ENCODE measurements around the gene TTI1.

The TTI1 gene

DNA sequence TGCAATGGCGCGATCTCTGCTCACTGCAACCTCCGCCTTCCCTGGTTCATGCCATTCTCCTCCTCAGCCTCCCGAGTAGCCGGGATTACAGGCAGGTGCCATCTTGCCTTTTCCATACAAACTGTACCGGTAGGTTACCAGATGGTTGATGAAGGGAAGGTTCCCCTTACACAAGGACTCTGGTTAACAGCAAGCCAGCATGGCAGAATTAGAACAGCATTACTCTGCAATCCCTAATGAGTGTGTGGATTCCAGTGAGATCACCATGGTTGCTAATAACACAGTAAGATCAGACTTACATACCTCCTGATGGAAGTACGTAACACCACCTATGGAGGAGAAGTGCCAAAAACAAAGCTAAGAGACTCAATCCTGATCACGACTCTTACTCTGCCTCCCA, 51.7 kb downstream of the TTI1 start:
- DNase-seq (ENCODE audit: extremely low spot score): no peak
- ChIA-PET CTCF (no interaction called here), POLR2A (no interaction called here)
- TF ChIP-seq FOXA1 (IDR thresholded peaks at IDR 0.05) (no peak), FOXM1 (IDR thresholded peaks at IDR 0.05; ENCODE audit: borderline replicate concordance) (no peak), LEF1 (IDR thresholded peaks at IDR 0.05; ENCODE audit: borderline replicate concordance) (no peak), ZNF384 (IDR thresholded peaks at IDR 0.05) (no peak), ARNT (IDR thresholded peaks at IDR 0.05) (no peak), ELF4 (IDR thresholded peaks at IDR 0.05) (no peak), NFRKB (IDR thresholded peaks at IDR 0.05) (no peak), HDGF (IDR thresholded peaks at IDR 0.05; ENCODE audit: borderline replicate concordance) (no peak), L3MBTL2 (conservative IDR thresholded peaks at IDR 0.05) (no peak), BHLHE40 (IDR thresholded peaks at IDR 0.05; ENCODE audit: borderline replicate concordance) (no peak), CTBP1 (IDR thresholded peaks at IDR 0.05; ENCODE audit: borderline replicate concordance) (no peak), FOXK2 (IDR thresholded peaks at IDR 0.05) (no peak)

DNA sequence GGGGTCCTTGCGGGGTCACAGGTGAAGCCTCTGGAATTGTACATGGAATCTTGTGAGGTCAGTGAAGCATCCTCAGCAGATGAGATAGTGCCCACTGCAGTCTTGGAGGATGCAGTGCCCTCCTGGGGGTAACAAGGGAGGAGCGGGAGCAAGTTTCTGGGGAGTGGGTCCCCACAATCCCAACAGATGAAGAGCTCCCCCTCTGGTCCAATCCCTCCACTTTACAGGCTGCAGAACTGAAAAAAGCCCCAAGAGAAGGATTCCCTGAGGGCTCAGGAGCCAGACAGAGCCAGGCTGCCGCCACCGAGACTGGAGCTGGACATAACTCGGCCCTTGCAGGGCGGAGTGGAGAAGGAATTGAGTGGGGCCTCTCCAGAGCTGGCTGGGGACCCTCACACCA, 52.4 kb downstream of the TTI1 start:
- TF ChIP-seq ELF4 (IDR thresholded peaks at IDR 0.05): no peak
- TF ChIP-seq L3MBTL2 (conservative IDR thresholded peaks at IDR 0.05): no peak
- TF ChIP-seq FOXA1 (IDR thresholded peaks at IDR 0.05): no peak
- TF ChIP-seq LEF1 (IDR thresholded peaks at IDR 0.05; ENCODE audit: borderline replicate concordance): no peak
- TF ChIP-seq CTBP1 (IDR thresholded peaks at IDR 0.05; ENCODE audit: borderline replicate concordance): no peak
- no peak for TF ChIP-seq FOXK2 (IDR thresholded peaks at IDR 0.05)
- TF ChIP-seq HDGF (IDR thresholded peaks at IDR 0.05; ENCODE audit: borderline replicate concordance): no peak
- TF ChIP-seq, protein P1, sequence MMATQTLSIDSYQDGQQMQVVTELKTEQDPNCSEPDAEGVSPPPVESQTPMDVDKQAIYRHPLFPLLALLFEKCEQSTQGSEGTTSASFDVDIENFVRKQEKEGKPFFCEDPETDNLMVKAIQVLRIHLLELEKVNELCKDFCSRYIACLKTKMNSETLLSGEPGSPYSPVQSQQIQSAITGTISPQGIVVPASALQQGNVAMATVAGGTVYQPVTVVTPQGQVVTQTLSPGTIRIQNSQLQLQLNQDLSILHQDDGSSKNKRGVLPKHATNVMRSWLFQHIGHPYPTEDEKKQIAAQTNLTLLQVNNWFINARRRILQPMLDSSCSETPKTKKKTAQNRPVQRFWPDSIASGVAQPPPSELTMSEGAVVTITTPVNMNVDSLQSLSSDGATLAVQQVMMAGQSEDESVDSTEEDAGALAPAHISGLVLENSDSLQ (IDR thresholded peaks at IDR 0.05): no peak
- no peak for TF ChIP-seq SUZ12 (IDR thresholded peaks at IDR 0.05)
- TF ChIP-seq NFRKB (IDR thresholded peaks at IDR 0.05): no peak
- TF ChIP-seq FOXM1 (IDR thresholded peaks at IDR 0.05; ENCODE audit: borderline replicate concordance): no peak
- TF ChIP-seq ZNF384 (IDR thresholded peaks at IDR 0.05): no peak
- no peak for TF ChIP-seq SP1 (IDR thresholded peaks at IDR 0.05)
- TF ChIP-seq TARDBP (IDR thresholded peaks at IDR 0.05): no peak
- no peak for TF ChIP-seq ARNT (IDR thresholded peaks at IDR 0.05)
- no peak for TF ChIP-seq BHLHE40 (IDR thresholded peaks at IDR 0.05; ENCODE audit: borderline replicate concordance)
- DNase-seq (ENCODE audit: extremely low spot score): no peak
- ChIA-PET CTCF (no interaction called here), POLR2A (interaction anchor here (0.8 kb wide), 1 partner anchor 13 kb away, joined by 3 read pairs; no protein-coding TSS in a partner anchor)

DNA sequence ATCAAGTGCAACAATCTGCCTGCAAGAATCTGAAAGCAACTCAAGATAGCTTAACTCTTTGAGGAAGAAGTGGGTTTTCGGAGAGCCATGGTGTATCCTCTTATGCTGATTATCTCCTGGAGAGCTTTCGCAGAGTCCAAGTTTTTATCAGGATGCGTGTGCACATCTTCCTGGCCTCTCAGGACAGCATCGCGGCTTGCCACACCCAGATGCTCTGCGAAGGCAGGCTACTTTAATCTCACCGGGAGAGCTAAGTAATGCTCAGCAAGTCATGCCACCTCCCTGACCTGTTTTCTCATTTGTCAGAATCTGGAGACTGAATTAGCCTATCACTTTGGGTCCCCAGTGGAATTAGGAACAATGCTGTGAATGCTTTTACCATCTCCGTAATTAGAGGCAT, 52.9 kb downstream of the TTI1 start:
- POLR2A ChIA-PET: interaction anchor here (0.8 kb wide), 1 partner anchor 13 kb away, joined by 3 read pairs; no protein-coding TSS in a partner anchor
- CTCF ChIA-PET: no interaction called here
- DNase-seq (ENCODE audit: extremely low spot score): no peak
- TF ChIP-seq CTBP1 (IDR thresholded peaks at IDR 0.05; ENCODE audit: borderline replicate concordance): no peak
- TF ChIP-seq, protein P1 (IDR thresholded peaks at IDR 0.05): no peak
- no peak for TF ChIP-seq TARDBP (IDR thresholded peaks at IDR 0.05)
- TF ChIP-seq LEF1 (IDR thresholded peaks at IDR 0.05; ENCODE audit: borderline replicate concordance): no peak
- TF ChIP-seq HDGF (IDR thresholded peaks at IDR 0.05; ENCODE audit: borderline replicate concordance): no peak

DNA sequence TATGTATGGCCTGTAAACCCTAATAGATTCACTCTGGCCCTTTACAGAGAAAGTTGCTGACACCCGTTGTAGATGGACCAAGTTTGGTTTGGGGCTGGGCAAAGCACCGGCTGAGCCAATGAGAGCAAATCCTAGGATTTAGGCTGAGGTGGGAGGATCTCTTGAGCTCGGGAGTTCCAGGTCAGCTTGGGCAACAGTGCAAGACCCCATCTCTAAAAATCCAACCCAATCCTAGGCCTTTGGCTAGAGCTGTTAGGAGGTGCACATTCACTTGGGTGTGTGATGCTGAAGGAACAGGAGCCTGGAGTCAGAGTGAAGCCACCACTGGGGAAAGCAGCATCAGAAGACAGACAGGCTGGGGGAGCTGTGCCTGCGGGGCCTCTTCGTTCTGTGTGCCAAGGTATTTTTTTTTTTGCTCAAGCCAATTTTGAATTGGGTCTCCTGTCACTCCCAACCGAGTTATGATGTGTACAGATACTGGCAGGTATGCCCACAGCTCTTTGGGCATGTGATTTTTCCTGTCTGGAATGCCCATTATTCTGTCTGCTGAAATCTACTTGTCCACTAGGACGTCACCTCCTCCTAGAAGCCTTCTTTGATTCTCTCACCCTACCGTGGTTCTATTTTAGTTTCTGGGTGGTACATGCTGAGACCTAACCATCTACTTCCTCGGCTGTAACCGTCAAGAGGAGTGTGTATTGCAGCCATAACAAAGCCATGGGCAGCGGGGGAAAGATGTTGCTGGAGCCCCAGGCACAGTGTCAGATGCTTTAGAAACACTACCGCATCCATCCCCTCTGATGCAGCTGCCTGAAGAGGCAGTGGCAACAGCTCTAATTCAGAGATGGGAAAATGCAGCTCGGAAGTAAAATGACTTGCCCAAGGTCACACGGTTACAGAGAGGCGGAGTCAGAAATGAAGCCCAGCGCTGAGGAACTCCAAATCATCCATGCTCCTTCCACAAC, 54.0 kb downstream of the TTI1 start:
- DNase-seq (ENCODE audit: extremely low spot score): no peak
- CTCF ChIA-PET: interaction anchor here (0.7 kb wide), 2 partner anchors 77 to 465 kb away, joined by 3 read pairs; no protein-coding TSS in a partner anchor
- POLR2A ChIA-PET: no interaction called here
- TF ChIP-seq FOXA1 (IDR thresholded peaks at IDR 0.05) (no peak), ARNT (IDR thresholded peaks at IDR 0.05) (no peak), SUZ12 (IDR thresholded peaks at IDR 0.05) (no peak), BHLHE40 (IDR thresholded peaks at IDR 0.05; ENCODE audit: borderline replicate concordance) (no peak), HDGF (IDR thresholded peaks at IDR 0.05; ENCODE audit: borderline replicate concordance) (no peak), L3MBTL2 (conservative IDR thresholded peaks at IDR 0.05) (no peak), LEF1 (IDR thresholded peaks at IDR 0.05; ENCODE audit: borderline replicate concordance) (no peak), SP1 (IDR thresholded peaks at IDR 0.05) (no peak), ZNF384 (IDR thresholded peaks at IDR 0.05) (no peak), ELF4 (IDR thresholded peaks at IDR 0.05) (no peak), FOXK2 (IDR thresholded peaks at IDR 0.05) (no peak), NFRKB (IDR thresholded peaks at IDR 0.05) (no peak), TARDBP (IDR thresholded peaks at IDR 0.05) (no peak), FOXM1 (IDR thresholded peaks at IDR 0.05; ENCODE audit: borderline replicate concordance) (no peak)
- TF ChIP-seq, protein P1 (IDR thresholded peaks at IDR 0.05): no peak

DNA sequence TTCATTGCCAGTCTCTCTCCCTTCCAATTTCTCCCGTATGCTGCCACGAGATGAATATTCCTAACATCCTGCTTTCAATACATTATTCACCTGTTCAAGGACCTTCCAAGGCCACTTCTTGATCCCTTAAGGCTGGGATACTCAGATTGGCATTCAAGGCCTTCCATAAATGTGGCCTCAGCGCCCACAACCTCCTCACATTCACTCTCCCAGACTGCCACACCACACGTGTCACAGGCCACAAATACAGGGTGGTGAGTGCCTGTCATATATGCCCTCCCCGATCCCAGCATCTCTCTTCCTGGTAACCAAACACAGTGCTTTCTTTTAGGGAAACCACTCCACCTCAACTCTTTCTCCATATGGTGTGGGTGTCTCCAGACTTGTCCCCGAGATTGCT, 55.5 kb downstream of the TTI1 start:
- ChIA-PET POLR2A (no interaction called here), CTCF (interaction anchor here (0.6 kb wide), 1 partner anchor 11 kb away, joined by 5 read pairs; no protein-coding TSS in a partner anchor)
- DNase-seq (ENCODE audit: extremely low spot score): no peak
- TF ChIP-seq ARNT (IDR thresholded peaks at IDR 0.05) (no peak), L3MBTL2 (conservative IDR thresholded peaks at IDR 0.05) (no peak), CTBP1 (IDR thresholded peaks at IDR 0.05; ENCODE audit: borderline replicate concordance) (no peak), NFRKB (IDR thresholded peaks at IDR 0.05) (no peak), TARDBP (IDR thresholded peaks at IDR 0.05) (no peak), ZNF384 (IDR thresholded peaks at IDR 0.05) (no peak), BHLHE40 (IDR thresholded peaks at IDR 0.05; ENCODE audit: borderline replicate concordance) (no peak), SUZ12 (IDR thresholded peaks at IDR 0.05) (no peak), LEF1 (IDR thresholded peaks at IDR 0.05; ENCODE audit: borderline replicate concordance) (no peak), HDGF (IDR thresholded peaks at IDR 0.05; ENCODE audit: borderline replicate concordance) (no peak), FOXK2 (IDR thresholded peaks at IDR 0.05) (no peak), FOXM1 (IDR thresholded peaks at IDR 0.05; ENCODE audit: borderline replicate concordance) (no peak), SP1 (IDR thresholded peaks at IDR 0.05) (no peak), ELF4 (IDR thresholded peaks at IDR 0.05) (no peak)
- TF ChIP-seq, protein P1 (IDR thresholded peaks at IDR 0.05): no peak

Measured in HEK293T (cell line).